Neural cell (in vitro differentiated cells): Measurements from ENCODE around the gene DLL1.

Experiments
- CTCF ChIP-seq: fragments of 450-650 bp; IDR thresholded peaks from 2 replicates; pipeline ENCODE4 v1.5.1; 2014; ENCODE audit warnings: antibody characterized with exemption, mild to moderate bottlenecking, moderate library complexity; ENCODE audit not compliant: poor library complexity, severe bottlenecking
- EP300 ChIP-seq: fragments of 450-650 bp; conservative IDR thresholded peaks from 2 replicates; pipeline ENCODE4 v1.6.1; 2014; ENCODE audit warnings: antibody characterized with exemption, mild to moderate bottlenecking, moderate library complexity; ENCODE audit not compliant: poor library complexity, severe bottlenecking
- MXI1 ChIP-seq: fragments of 450-650 bp; conservative IDR thresholded peaks from 2 replicates; pipeline ENCODE4 v1.6.1; 2014; ENCODE audit warnings: antibody characterized with exemption, mild to moderate bottlenecking; ENCODE audit not compliant: poor library complexity, severe bottlenecking
- POLR2AphosphoS5 ChIP-seq: IDR thresholded peaks from 2 replicates; pipeline ENCODE4 v1.6.1; 2012

GRCh38 chr6:170277893-170278742 is 12.8 kb downstream of the DLL1 start:
- TF ChIP-seq CTCF (no peak), MXI1 (no peak), EP300 (no peak), POLR2AphosphoS5 (no peak)
